SU-DHL-6 (cell line): ENCODE results near the gene STOML3.

Source experiments
- CTCF ChIP-seq: fragments of 200-600 bp; sonication (generic); IDR thresholded peaks from one replicate; pipeline ENCODE4 v1.5.1; 2017; ENCODE audit warnings: antibody characterized with exemption, mild to moderate bottlenecking, low read length, moderate library complexity; ENCODE audit not compliant: insufficient read depth, poor library complexity, severe bottlenecking
- EZH2phosphoT487 ChIP-seq: fragments of 200-600 bp; sonication (generic), shearing (Covaris generic); conservative IDR thresholded peaks from 2 replicates; pipeline ENCODE4 v1.6.1; 2018; ENCODE audit warnings: mild to moderate bottlenecking, antibody characterized with exemption, low read length, moderate library complexity, mixed read lengths

GRCh38 chr13:39039041-39039440 is 48.4 kb upstream of the STOML3 start:
- TF ChIP-seq CTCF (no peak), EZH2phosphoT487 (no peak)
